ENCODE results near the gene ADARB2.

DNA sequence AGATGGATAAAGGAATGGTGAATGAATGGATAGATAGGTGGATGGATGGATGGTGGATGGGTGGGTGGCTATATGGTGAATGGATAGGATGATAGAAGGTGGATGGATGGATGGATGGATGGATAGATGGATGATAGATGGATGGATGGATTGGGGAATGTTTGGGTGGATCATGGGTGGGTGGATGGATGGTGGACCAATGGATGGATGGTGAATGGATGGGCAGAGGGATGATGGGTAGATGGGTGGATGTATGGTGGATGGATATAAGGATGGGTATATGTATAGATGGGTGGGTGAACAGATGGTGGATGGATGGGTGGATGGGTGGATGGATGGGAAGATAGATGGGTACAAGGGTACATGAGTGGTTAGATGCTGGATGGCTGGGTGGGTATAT lies 322.4 kb downstream of the ADARB2 start:
- TF ChIP-seq INSM2 (tag by site-specific recombination; IDR thresholded peaks at IDR 0.05) (no peak), ZSCAN30 (tag by site-specific recombination; IDR thresholded peaks at IDR 0.05) (no peak), ZNF585B (tag by site-specific recombination; IDR thresholded peaks at IDR 0.05) (no peak), ZNF2 (tag by site-specific recombination; IDR thresholded peaks at IDR 0.05) (no peak), ZNF670 (tag by site-specific recombination; IDR thresholded peaks at IDR 0.05; ENCODE audit: low read depth) (no peak), ZNF214 (tag by site-specific recombination; IDR thresholded peaks at IDR 0.05; ENCODE audit: borderline replicate concordance) (no peak), BCL6B (tag by site-specific recombination; IDR thresholded peaks at IDR 0.05) (no peak), ZNF391 (tag by site-specific recombination; IDR thresholded peaks at IDR 0.05; ENCODE audit: borderline replicate concordance, low read depth) (no peak), ZNF274 (IDR thresholded peaks at IDR 0.05; ENCODE audit: low read length) (no peak), ZNF274 (tag by site-specific recombination; IDR thresholded peaks at IDR 0.05; ENCODE audit: borderline replicate concordance) (no peak)
- TF ChIP-seq, protein P1, sequence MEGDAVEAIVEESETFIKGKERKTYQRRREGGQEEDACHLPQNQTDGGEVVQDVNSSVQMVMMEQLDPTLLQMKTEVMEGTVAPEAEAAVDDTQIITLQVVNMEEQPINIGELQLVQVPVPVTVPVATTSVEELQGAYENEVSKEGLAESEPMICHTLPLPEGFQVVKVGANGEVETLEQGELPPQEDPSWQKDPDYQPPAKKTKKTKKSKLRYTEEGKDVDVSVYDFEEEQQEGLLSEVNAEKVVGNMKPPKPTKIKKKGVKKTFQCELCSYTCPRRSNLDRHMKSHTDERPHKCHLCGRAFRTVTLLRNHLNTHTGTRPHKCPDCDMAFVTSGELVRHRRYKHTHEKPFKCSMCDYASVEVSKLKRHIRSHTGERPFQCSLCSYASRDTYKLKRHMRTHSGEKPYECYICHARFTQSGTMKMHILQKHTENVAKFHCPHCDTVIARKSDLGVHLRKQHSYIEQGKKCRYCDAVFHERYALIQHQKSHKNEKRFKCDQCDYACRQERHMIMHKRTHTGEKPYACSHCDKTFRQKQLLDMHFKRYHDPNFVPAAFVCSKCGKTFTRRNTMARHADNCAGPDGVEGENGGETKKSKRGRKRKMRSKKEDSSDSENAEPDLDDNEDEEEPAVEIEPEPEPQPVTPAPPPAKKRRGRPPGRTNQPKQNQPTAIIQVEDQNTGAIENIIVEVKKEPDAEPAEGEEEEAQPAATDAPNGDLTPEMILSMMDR (tag by site-specific recombination; IDR thresholded peaks at IDR 0.05) = no peak
- TF ChIP-seq, protein P2, sequence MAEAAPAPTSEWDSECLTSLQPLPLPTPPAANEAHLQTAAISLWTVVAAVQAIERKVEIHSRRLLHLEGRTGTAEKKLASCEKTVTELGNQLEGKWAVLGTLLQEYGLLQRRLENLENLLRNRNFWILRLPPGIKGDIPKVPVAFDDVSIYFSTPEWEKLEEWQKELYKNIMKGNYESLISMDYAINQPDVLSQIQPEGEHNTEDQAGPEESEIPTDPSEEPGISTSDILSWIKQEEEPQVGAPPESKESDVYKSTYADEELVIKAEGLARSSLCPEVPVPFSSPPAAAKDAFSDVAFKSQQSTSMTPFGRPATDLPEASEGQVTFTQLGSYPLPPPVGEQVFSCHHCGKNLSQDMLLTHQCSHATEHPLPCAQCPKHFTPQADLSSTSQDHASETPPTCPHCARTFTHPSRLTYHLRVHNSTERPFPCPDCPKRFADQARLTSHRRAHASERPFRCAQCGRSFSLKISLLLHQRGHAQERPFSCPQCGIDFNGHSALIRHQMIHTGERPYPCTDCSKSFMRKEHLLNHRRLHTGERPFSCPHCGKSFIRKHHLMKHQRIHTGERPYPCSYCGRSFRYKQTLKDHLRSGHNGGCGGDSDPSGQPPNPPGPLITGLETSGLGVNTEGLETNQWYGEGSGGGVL (tag by site-specific recombination; IDR thresholded peaks at IDR 0.05) = no peak
